Lower leg skin (tissue), 3 donors: ENCODE data around the gene XCL2.

Experiments used
- POLR2A ChIP-seq, 2 donors: fragments of 450-650 bp; IDR thresholded peaks; one replicate each; pipeline ENCODE4 v1.6.1; 2016 to 2017; ENCODE audit warnings: antibody characterized with exemption in 2 of 2, mild to moderate bottlenecking in 1 of 2, moderate library complexity in 1 of 2
- TF ChIP-seq, protein P1 (sequence below), 3 donors: fragments of 450-650 bp; IDR thresholded peaks; one replicate each; pipeline ENCODE4 v1.5.1; 2016; ENCODE audit warnings: antibody characterized with exemption in 3 of 3, mild to moderate bottlenecking in 3 of 3, moderate library complexity in 2 of 3

DNA sequence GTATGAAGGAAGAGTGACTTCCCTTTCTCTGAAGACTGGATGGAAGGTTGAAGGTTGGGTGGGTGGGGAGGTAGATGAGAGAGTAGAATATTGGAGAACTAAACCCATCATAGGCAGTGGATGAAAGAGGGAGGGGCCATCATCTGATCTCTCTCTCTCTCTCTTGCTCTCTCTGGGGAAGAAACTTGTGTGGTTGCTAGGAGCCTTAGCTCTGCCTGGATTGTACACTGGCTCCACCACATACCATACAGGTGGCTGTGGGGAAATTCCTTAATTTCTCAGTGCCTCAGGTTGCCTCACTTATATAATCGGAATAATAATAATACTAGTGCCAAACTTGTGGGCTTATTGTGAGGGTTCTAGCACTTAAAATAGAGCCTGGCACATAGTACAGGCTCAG, 42.1 kb upstream of the XCL2 start:
- TF ChIP-seq, protein P1, sequence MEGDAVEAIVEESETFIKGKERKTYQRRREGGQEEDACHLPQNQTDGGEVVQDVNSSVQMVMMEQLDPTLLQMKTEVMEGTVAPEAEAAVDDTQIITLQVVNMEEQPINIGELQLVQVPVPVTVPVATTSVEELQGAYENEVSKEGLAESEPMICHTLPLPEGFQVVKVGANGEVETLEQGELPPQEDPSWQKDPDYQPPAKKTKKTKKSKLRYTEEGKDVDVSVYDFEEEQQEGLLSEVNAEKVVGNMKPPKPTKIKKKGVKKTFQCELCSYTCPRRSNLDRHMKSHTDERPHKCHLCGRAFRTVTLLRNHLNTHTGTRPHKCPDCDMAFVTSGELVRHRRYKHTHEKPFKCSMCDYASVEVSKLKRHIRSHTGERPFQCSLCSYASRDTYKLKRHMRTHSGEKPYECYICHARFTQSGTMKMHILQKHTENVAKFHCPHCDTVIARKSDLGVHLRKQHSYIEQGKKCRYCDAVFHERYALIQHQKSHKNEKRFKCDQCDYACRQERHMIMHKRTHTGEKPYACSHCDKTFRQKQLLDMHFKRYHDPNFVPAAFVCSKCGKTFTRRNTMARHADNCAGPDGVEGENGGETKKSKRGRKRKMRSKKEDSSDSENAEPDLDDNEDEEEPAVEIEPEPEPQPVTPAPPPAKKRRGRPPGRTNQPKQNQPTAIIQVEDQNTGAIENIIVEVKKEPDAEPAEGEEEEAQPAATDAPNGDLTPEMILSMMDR (IDR thresholded peaks at IDR 0.05) = no peak
- TF ChIP-seq POLR2A (IDR thresholded peaks at IDR 0.05) = no peak
